ENCODE results near the gene RNU6-8.

DNA sequence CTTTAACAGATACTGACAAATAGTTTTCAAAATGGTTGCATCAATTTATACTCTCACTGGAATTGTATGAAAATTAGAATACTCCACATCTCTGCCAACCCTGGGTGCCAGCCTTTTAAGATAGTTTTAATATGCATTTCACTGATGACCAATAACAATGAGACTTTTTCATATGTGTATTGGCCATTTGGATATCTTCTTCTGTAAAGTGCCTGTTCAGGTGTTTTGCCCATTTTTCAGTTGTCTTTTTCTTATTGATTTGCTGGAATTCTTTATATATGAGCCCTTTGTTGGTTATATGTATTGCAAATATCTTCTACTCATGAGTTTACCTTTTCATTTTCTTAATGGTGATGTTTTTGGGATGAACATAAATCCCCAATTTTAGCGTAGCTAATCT lies 18.0 kb downstream of the RNU6-8 start:
- TF ChIP-seq SP1 (IDR thresholded peaks at IDR 0.05) = no peak
- TF ChIP-seq HDGF (IDR thresholded peaks at IDR 0.05; ENCODE audit: borderline replicate concordance) = no peak

Data from HEK293T (cell line).